Ishikawa (cell line): ENCODE data around the gene DUSP9.

Experiments used
- CEBPB ChIP-seq: IDR thresholded peaks from 2 replicates; pipeline ENCODE4 v1.6.1; 2012
- CREB1 ChIP-seq: IDR thresholded peaks from 2 replicates; pipeline ENCODE4 v1.6.1; 2012; ENCODE audit warnings: low read depth
- EP300 ChIP-seq: IDR thresholded peaks from 2 replicates; pipeline ENCODE4 v1.6.1; 2012; ENCODE audit warnings: borderline replicate concordance
- MAX ChIP-seq: IDR thresholded peaks from 2 replicates; pipeline ENCODE4 v1.6.1; 2012
- NFIC ChIP-seq: IDR thresholded peaks from 2 replicates; pipeline ENCODE4 v1.6.1; 2012
- RAD21 ChIP-seq: IDR thresholded peaks from 2 replicates; pipeline ENCODE4 v1.6.1; 2012; ENCODE audit warnings: low read depth
- REST ChIP-seq: IDR thresholded peaks from 2 replicates; pipeline ENCODE4 v1.6.1; 2012; ENCODE audit warnings: low read depth, mild to moderate bottlenecking
- TAF1 ChIP-seq: IDR thresholded peaks from 2 replicates; pipeline ENCODE4 v1.6.1; 2012; ENCODE audit warnings: low read depth, mild to moderate bottlenecking
- TEAD4 ChIP-seq: IDR thresholded peaks from 2 replicates; pipeline ENCODE4 v1.6.1; 2012
- USF1 ChIP-seq: IDR thresholded peaks from 2 replicates; pipeline ENCODE4 v1.6.1; 2012
- YY1 ChIP-seq: IDR thresholded peaks from 2 replicates; pipeline ENCODE4 v1.6.1; 2012; ENCODE audit warnings: low read depth
- ZBTB7A ChIP-seq: IDR thresholded peaks from 2 replicates; pipeline ENCODE4 v1.6.1; 2012; ENCODE audit warnings: low read depth

DUSP9 gene

GRCh38 chrX:153637121-153638040 lies 9.6 kb upstream of the DUSP9 start:
- TF ChIP-seq YY1 (no peak), ZBTB7A (no peak), TAF1 (no peak), REST (no peak), USF1 (no peak), CEBPB (no peak), RAD21 (no peak), NFIC (no peak), CREB1 (no peak), MAX (no peak), EP300 (no peak), TEAD4 (no peak)

GRCh38 chrX:153638041-153638371 lies 9.0 kb upstream of the DUSP9 start:
- TF ChIP-seq NFIC = no peak

GRCh38 chrX:153638436-153639176 lies 8.4 kb upstream of the DUSP9 start:
- TF ChIP-seq EP300 (no peak), USF1 (no peak), NFIC (no peak), CEBPB (no peak), REST (no peak)

- TF ChIP-seq YY1 (no peak), MAX (no peak), CEBPB (no peak), REST (no peak), TEAD4 (no peak)
These were observed 7.6 kb upstream of the DUSP9 start for GRCh38 chrX:153639177-153640044.
